Body of pancreas (tissue), 4 donors: ENCODE results near the gene ASB2.

Experiments
- CTCF ChIP-seq, 7 experiments: fragments of 450-650 bp in 4 of 7; fragments of 200-600 bp in 3 of 7; sonication (generic) in 3 of 7; IDR thresholded peaks; one replicate each; pipeline ENCODE4 v1.5.1; 2016 to 2019; ENCODE audit warnings: antibody characterized with exemption in 7 of 7
- POLR2A ChIP-seq, 3 donors: fragments of 450-650 bp; IDR thresholded peaks; one replicate each; pipeline ENCODE4 v1.6.1; 2016; ENCODE audit warnings: antibody characterized with exemption in 3 of 3, mild to moderate bottlenecking in 2 of 3

GRCh38 chr14:93981316-93982229 is 5.2 kb upstream of the ASB2 start:
- no peak for TF ChIP-seq CTCF (IDR thresholded peaks at IDR 0.05)
- no peak for TF ChIP-seq POLR2A (IDR thresholded peaks at IDR 0.05)
